GM12878 (cell line): Measurements from ENCODE around the gene HSPA1B. TPM values are rescaled to one million over a fixed set of nuclear protein-coding genes. Genes with fewer than 3 reads are reported as not detected.

ENCODE experiments used
- ATAC-seq: fragments of 200-7000 bp; cut with Tn5 transposase; 3 replicates; pipeline ENCODE4 v1.9.1; 2020; ENCODE audit warnings: mild to moderate bottlenecking, moderate library complexity
- BruUV-seq: library from RNA; stranded (reverse); fragments of 400-500 nt; replicated peaks from 2 replicates; lab custom pipeline; 2021; lab: Mats Ljungman, UMichigan
- CTCF ChIA-PET: fragments of 300-600 bp; sonication (Branson Sonifier 250); formaldehyde crosslinking; extraction: SDS; loops from one replicate; lab custom pipeline; 2021; ENCODE audit warnings: inconsistent platforms; lab: Yijun Ruan, JAX
- POLR2A ChIA-PET: fragments of 350-600 bp; formaldehyde crosslinking; extraction: SDS; loops from one replicate; lab custom pipeline; 2021; ENCODE audit warnings: inconsistent platforms; lab: Charles Lee
- RAD21 ChIA-PET: fragments of 300-600 bp; sonication (Branson Sonifier 250); formaldehyde crosslinking; loops from one replicate; lab custom pipeline; 2023; ENCODE audit warnings: antibody characterized with exemption; ENCODE audit not compliant: unreplicated experiment; lab: Charles Lee
- SMC1A ChIA-PET: fragments of 300-600 bp; sonication (Branson Sonifier 250); formaldehyde crosslinking; loops from one replicate; lab custom pipeline; 2023; ENCODE audit not compliant: unreplicated experiment, uncharacterized antibody; lab: Charles Lee
- DNase-seq: peaks from one replicate; pipeline ENCODE4 v3.0.0-alpha.2; 2011; ENCODE audit warnings: low read depth, low spot score
- FAIRE-seq: peaks from 3 replicates; lab custom pipeline; 2011; peaks lifted over from hg19 to GRCh38; lab: Jason Lieb, UNC
- H2AFZ ChIP-seq: 2 replicates; pipeline ENCODE4 v1.6.0; 2011; ENCODE audit warnings: low read depth, low read length, control low read depth; ENCODE audit not compliant: control insufficient read depth
- H3K27ac ChIP-seq: 2 replicates; pipeline ENCODE4 v1.5.1; 2011; ENCODE audit warnings: control low read depth; ENCODE audit not compliant: control insufficient read depth, insufficient read depth
- H3K27me3 ChIP-seq, 2 experiments: replicated peaks in 1 of 2; 2 replicates each; pipeline versions ENCODE4 v1.6.0 to v1.6.1; 2011; ENCODE audit warnings: low read length in 1 of 2; ENCODE audit not compliant: control insufficient read depth in 2 of 2, insufficient read depth in 2 of 2
- H3K36me3 ChIP-seq, 2 experiments: 2 replicates each; pipeline ENCODE4 v1.5.1; 2011; ENCODE audit warnings: low read length in 1 of 2; ENCODE audit not compliant: control insufficient read depth in 2 of 2, insufficient read depth in 2 of 2
- H3K4me1 ChIP-seq: 2 replicates; pipeline ENCODE4 v1.6.1; 2011; ENCODE audit warnings: mild to moderate bottlenecking, low read length, moderate library complexity, mixed read lengths; ENCODE audit not compliant: control insufficient read depth, insufficient read depth
- H3K4me2 ChIP-seq: 2 replicates; pipeline ENCODE4 v1.6.0; 2011; ENCODE audit warnings: control low read depth; ENCODE audit not compliant: control insufficient read depth, insufficient read depth
- H3K4me3 ChIP-seq: fragments of 200-600 bp; sonication (generic); 2 replicates; pipeline ENCODE4 v1.5.1; 2016
- H3K79me2 ChIP-seq: 2 replicates; pipeline ENCODE4 v1.6.0; 2011; ENCODE audit warnings: low read length; ENCODE audit not compliant: control insufficient read depth, insufficient read depth
- H3K9ac ChIP-seq: 2 replicates; pipeline ENCODE4 v1.8.0; 2011; ENCODE audit warnings: low read length, control low read depth, mixed read lengths; ENCODE audit not compliant: control insufficient read depth, insufficient read depth
- H3K9me3 ChIP-seq: replicated peaks from 3 replicates; pipeline ENCODE4 v1.5.1; 2011; ENCODE audit warnings: mild to moderate bottlenecking, low read length; ENCODE audit not compliant: control insufficient read depth, insufficient read depth
- H4K20me1 ChIP-seq: 2 replicates; pipeline ENCODE4 v1.6.0; 2011; ENCODE audit not compliant: control insufficient read depth, insufficient read depth
- ASH2L ChIP-seq: fragments of 300-600, 200-600 bp; sonication (generic); IDR thresholded peaks from 2 replicates; pipeline ENCODE4 v1.6.1; 2017; ENCODE audit warnings: low read depth, mild to moderate bottlenecking, borderline replicate concordance
- CEBPB ChIP-seq, 2 experiments: fragments of 150-350 bp in 1 of 2; IDR thresholded peaks; 2 replicates each; pipeline ENCODE4 v1.6.1; 2012 to 2014; ENCODE audit warnings: low read depth in 2 of 2, low read length in 2 of 2, borderline replicate concordance in 1 of 2, inconsistent platforms in 1 of 2
- CREM ChIP-seq: IDR thresholded peaks from 2 replicates; pipeline ENCODE4 v1.6.1; 2014; ENCODE audit warnings: antibody characterized with exemption, low read depth
- E4F1 ChIP-seq: fragments of 450-650 bp; IDR thresholded peaks from 2 replicates; pipeline ENCODE4 v1.6.1; 2018; ENCODE audit warnings: borderline replicate concordance, mild to moderate bottlenecking; ENCODE audit not compliant: partially characterized antibody
- IKZF2 ChIP-seq, 2 experiments: fragments of 450-650 bp; IDR thresholded peaks; 2 replicates each; pipeline ENCODE4 v1.6.1; 2017; ENCODE audit warnings: mild to moderate bottlenecking in 2 of 2, moderate library complexity in 2 of 2
- MYC ChIP-seq: IDR thresholded peaks from 2 replicates; pipeline ENCODE4 v1.6.1; 2011; ENCODE audit warnings: mild to moderate bottlenecking, low read length, moderate library complexity, inconsistent platforms; ENCODE audit not compliant: insufficient read depth, insufficient replicate concordance, insufficient read length, severe bottlenecking
- NR2C2 ChIP-seq: IDR thresholded peaks from 2 replicates; pipeline ENCODE4 v1.6.1; 2011; ENCODE audit warnings: borderline replicate concordance, low read depth; ENCODE audit not compliant: control insufficient read depth, insufficient read length
- PKNOX1 ChIP-seq: fragments of 450-650 bp; IDR thresholded peaks from 2 replicates; pipeline ENCODE4 v1.6.1; 2016; ENCODE audit warnings: mild to moderate bottlenecking
- PML ChIP-seq: IDR thresholded peaks from 2 replicates; pipeline ENCODE4 v1.6.1; 2012; ENCODE audit warnings: low read length, inconsistent platforms
- SMAD5 ChIP-seq: IDR thresholded peaks from 2 replicates; pipeline ENCODE4 v1.6.1; 2016; ENCODE audit warnings: antibody characterized with exemption, low read depth
- SPI1 ChIP-seq: IDR thresholded peaks from 2 replicates; pipeline ENCODE4 v1.6.1; 2011; ENCODE audit warnings: low read depth, mild to moderate bottlenecking, low read length, moderate library complexity, borderline replicate concordance; ENCODE audit not compliant: insufficient read depth
- USF1 ChIP-seq: IDR thresholded peaks from 2 replicates; pipeline ENCODE4 v1.6.1; 2011; ENCODE audit warnings: borderline replicate concordance, low read depth, mild to moderate bottlenecking, moderate library complexity, mixed read lengths, low read length; ENCODE audit not compliant: insufficient read depth; ENCODE audit errors: extremely low read length
- ZSCAN29 ChIP-seq: fragments of 450-650 bp; IDR thresholded peaks from 2 replicates; pipeline ENCODE4 v1.6.1; 2017; ENCODE audit warnings: mild to moderate bottlenecking, moderate library complexity
- WGBS: methylation state at CpG from one replicate; pipeline ENCODE4 v1.1.6; 2016; ENCODE audit warnings: low lambda C conversion rate; ENCODE audit not compliant: insufficient replicate concordance, insufficient coverage; ENCODE audit errors: missing lambda C conversion rate; 5-methylcytosine and 5-hydroxymethylcytosine counted together
- in situ Hi-C: fragments of 300-500 bp; cut with MboI; formaldehyde crosslinking; loops from 9 replicates; pipeline ENCODE4 v1.14.3; 2018; ENCODE audit warnings: mixed read lengths
- intact Hi-C: fragments of 100-400 bp; cut with micrococcal nuclease; formaldehyde crosslinking; loops from one replicate; pipeline ENCODE4 v1.14.2; 2022; ENCODE audit not compliant: unreplicated experiment
- polyA plus RNA-seq, 11 experiments: library from polyadenylated mRNA; depleted of rRNA in 4 of 11; unstranded in 6 of 11; stranded (reverse) in 5 of 11; fragments of >200 nt; fragmentation: Nextera tagmentation in 4 of 11; fragmentation: Illumina TruSeq in 1 of 11; extraction: Ambion mirVana in 4 of 11; extraction: Trizol in 1 of 11; gene quantifications; 1 replicate in 1 of 11; 2 replicates in 10 of 11; pipeline versions ENCODE4 v1.2.1 to v1.2.3, GENCODE V29; 2011 to 2016; ENCODE audit warnings: inconsistent platforms in 2 of 11, missing spikeins in 2 of 11, low read depth in 1 of 11
- total RNA-seq, 4 experiments: library from RNA; depleted of rRNA in 3 of 4; stranded (reverse); fragments of >200 nt in 3 of 4; fragmentation: Illumina TruSeq in 1 of 4; extraction: Trizol in 1 of 4; gene quantifications; 2 replicates each; pipeline versions ENCODE4 v1.2.1 to v1.2.3, GENCODE V29; 2013 to 2021
- TF ChIP-seq, protein P1 (sequence below): fragments of 450-650 bp; IDR thresholded peaks from 2 replicates; pipeline ENCODE4 v1.6.1; 2016; ENCODE audit warnings: mild to moderate bottlenecking, moderate library complexity, borderline replicate concordance

HSPA1B gene
- total and polyA plus RNA-seq, 10 of the 15 experiments (the other 5 are each of a cell fraction or from before 2014, with no cell fraction given) = 0.11 to 40.5 (median 12.8) TPM

- H3K79me2 ChIP-seq = no peaks in the 10 kb centered on the region
- H3K4me1 ChIP-seq = no peaks in the 10 kb centered on the region
- DNase-seq = no peak
- ChIA-PET CTCF (interaction anchor here (1.4 kb wide), 1 partner anchor 43 kb away, joined by 6 read pairs; no protein-coding TSS in a partner anchor), RAD21 (no interaction called here), SMC1A (interaction anchor here (0.6 kb wide), 1 partner anchor 194 kb away, joined by 3 read pairs; no protein-coding TSS in a partner anchor), POLR2A (interaction anchor here (1.0 kb wide), 1 partner anchor 109 kb away, joined by 3 read pairs; no protein-coding TSS in a partner anchor)
- H3K4me3 ChIP-seq = no peak overlapping the region
- H3K27ac ChIP-seq = no peak overlapping the region
- no peaks in the 10 kb centered on the region for H3K9me3 ChIP-seq
- no peaks in the 10 kb centered on the region for H4K20me1 ChIP-seq
- BruUV-seq = no TSS peak
- intact Hi-C loops (no loop called here), in situ Hi-C loops (no loop called here)
- H3K9ac ChIP-seq = no peak overlapping the region
- H3K27me3 ChIP-seq = no peaks in the 10 kb centered on the region
- H2AFZ ChIP-seq = no peak overlapping the region
- no peak for ATAC-seq
- no peak for FAIRE-seq
- no peaks in the 10 kb centered on the region for H3K36me3 ChIP-seq
- WGBS = 75% methylated on average over 2 of the region's 2 CpGs
- no peak overlapping the region for H3K4me2 ChIP-seq
- TF ChIP-seq SPI1 (no peak), IKZF2 (IDR thresholded peaks at IDR 0.05) (no peak), E4F1 (no peak), USF1 (no peak), CEBPB (IDR thresholded peaks at IDR 0.05; ENCODE audit: borderline replicate concordance in 1 of 2, low read depth in 2 of 2, low read length in 2 of 2) (no peak), NR2C2 (no peak), PKNOX1 (no peak), ASH2L (no peak), ZSCAN29 (no peak), SMAD5 (no peak), MYC (no peak), PML (no peak), CREM (no peak)
- TF ChIP-seq, protein P1, sequence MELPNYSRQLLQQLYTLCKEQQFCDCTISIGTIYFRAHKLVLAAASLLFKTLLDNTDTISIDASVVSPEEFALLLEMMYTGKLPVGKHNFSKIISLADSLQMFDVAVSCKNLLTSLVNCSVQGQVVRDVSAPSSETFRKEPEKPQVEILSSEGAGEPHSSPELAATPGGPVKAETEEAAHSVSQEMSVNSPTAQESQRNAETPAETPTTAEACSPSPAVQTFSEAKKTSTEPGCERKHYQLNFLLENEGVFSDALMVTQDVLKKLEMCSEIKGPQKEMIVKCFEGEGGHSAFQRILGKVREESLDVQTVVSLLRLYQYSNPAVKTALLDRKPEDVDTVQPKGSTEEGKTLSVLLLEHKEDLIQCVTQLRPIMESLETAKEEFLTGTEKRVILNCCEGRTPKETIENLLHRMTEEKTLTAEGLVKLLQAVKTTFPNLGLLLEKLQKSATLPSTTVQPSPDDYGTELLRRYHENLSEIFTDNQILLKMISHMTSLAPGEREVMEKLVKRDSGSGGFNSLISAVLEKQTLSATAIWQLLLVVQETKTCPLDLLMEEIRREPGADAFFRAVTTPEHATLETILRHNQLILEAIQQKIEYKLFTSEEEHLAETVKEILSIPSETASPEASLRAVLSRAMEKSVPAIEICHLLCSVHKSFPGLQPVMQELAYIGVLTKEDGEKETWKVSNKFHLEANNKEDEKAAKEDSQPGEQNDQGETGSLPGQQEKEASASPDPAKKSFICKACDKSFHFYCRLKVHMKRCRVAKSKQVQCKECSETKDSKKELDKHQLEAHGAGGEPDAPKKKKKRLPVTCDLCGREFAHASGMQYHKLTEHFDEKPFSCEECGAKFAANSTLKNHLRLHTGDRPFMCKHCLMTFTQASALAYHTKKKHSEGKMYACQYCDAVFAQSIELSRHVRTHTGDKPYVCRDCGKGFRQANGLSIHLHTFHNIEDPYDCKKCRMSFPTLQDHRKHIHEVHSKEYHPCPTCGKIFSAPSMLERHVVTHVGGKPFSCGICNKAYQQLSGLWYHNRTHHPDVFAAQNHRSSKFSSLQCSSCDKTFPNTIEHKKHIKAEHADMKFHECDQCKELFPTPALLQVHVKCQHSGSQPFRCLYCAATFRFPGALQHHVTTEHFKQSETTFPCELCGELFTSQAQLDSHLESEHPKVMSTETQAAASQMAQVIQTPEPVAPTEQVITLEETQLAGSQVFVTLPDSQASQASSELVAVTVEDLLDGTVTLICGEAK = no peak
Observed at GRCh38 chr6:31847276-31847978, 19.9 kb downstream of the HSPA1B start.
